Cerebellar cortex (tissue), 1 donor: Measurements from ENCODE around the gene MTG2.

Experiments used
- DNase-seq: peaks from one replicate; pipeline ENCODE4 v3.0.0-alpha.2; 2015; ENCODE audit warnings: low spot score

MTG2 gene

GRCh38 chr20:62219992-62220665, 37.3 kb downstream of the MTG2 start, which contains the start of gene HRH3:
TSS of gene HRH3 (minus strand) at chr20:62220278. CDS start at chr20:62219970, 308 bp downstream.
- no peak for DNase-seq

GRCh38 chr20:62220666-62221568, 38.1 kb downstream of the MTG2 start:
- no peak for DNase-seq

GRCh38 chr20:62222266-62222850, 39.5 kb downstream of the MTG2 start:
- no peak for DNase-seq

- no peak for DNase-seq
These were observed 40.1 kb downstream of the MTG2 start for GRCh38 chr20:62222972-62223371.

GRCh38 chr20:62223571-62223970, 40.7 kb downstream of the MTG2 start:
- DNase-seq: no peak

- no peak for DNase-seq
These were observed 41.5 kb downstream of the MTG2 start for GRCh38 chr20:62224113-62224855.

- DNase-seq: no peak
These were observed 42.2 kb downstream of the MTG2 start for GRCh38 chr20:62225026-62225425.

GRCh38 chr20:62225820-62226635, 43.2 kb downstream of the MTG2 start:
- no peak for DNase-seq

GRCh38 chr20:62226707-62227590, 44.1 kb downstream of the MTG2 start:
- DNase-seq: no peak

GRCh38 chr20:62227591-62227976, 44.8 kb downstream of the MTG2 start:
- no peak for DNase-seq

GRCh38 chr20:62227977-62228958, 45.4 kb downstream of the MTG2 start:
- DNase-seq: no peak

GRCh38 chr20:62228982-62229545, 46.2 kb downstream of the MTG2 start:
- DNase-seq: no peak

- DNase-seq: no peak
These were observed 46.8 kb downstream of the MTG2 start for GRCh38 chr20:62229667-62230066.

GRCh38 chr20:62230276-62230675, 47.4 kb downstream of the MTG2 start:
- no peak for DNase-seq

- DNase-seq: no peak
These were observed 47.9 kb downstream of the MTG2 start for GRCh38 chr20:62230696-62231095.

- no peak for DNase-seq
These were observed 48.5 kb downstream of the MTG2 start for GRCh38 chr20:62231292-62231691.

GRCh38 chr20:62232194-62232593, 49.4 kb downstream of the MTG2 start:
- no peak for DNase-seq

- no peak for DNase-seq
These were observed 50.2 kb downstream of the MTG2 start for GRCh38 chr20:62232770-62233645.
